SH-SY5Y (cell line): Measurements from ENCODE around the gene HS6ST2.

Experiments
- GATA2 ChIP-seq: IDR thresholded peaks from 2 replicates; pipeline ENCODE4 v1.6.1; 2011; ENCODE audit warnings: mild to moderate bottlenecking, low read depth, low read length
- GATA3 ChIP-seq: IDR thresholded peaks from 2 replicates; pipeline ENCODE4 v1.6.1; 2011; ENCODE audit warnings: low read depth, mild to moderate bottlenecking, low read length, moderate library complexity

Gene HS6ST2

GRCh38 chrX:132842460-132843238, 115.8 kb downstream of the HS6ST2 start:
- TF ChIP-seq GATA3: no peak
- TF ChIP-seq GATA2: no peak

- no peak for TF ChIP-seq GATA2
Observed at GRCh38 chrX:132837967-132838366, 120.5 kb downstream of the HS6ST2 start.

- TF ChIP-seq GATA2 (no peak), GATA3 (no peak)
Observed at GRCh38 chrX:132837126-132837525, 121.3 kb downstream of the HS6ST2 start.

- TF ChIP-seq GATA2: no peak
- TF ChIP-seq GATA3: no peak
Observed at GRCh38 chrX:132836471-132836870, 122.0 kb downstream of the HS6ST2 start.

GRCh38 chrX:132834741-132835140, 123.7 kb downstream of the HS6ST2 start:
- TF ChIP-seq GATA3: no peak
- no peak for TF ChIP-seq GATA2

GRCh38 chrX:132834109-132834508, 124.3 kb downstream of the HS6ST2 start:
- TF ChIP-seq GATA2 (no peak), GATA3 (no peak)

- 0 out of 2 replicates have a peak, but pooled peaks have one; percentile 38 for TF ChIP-seq GATA3
- peak; percentile 66 for TF ChIP-seq GATA2
Observed at GRCh38 chrX:132833373-132833772, 125.1 kb downstream of the HS6ST2 start.

- TF ChIP-seq GATA2 (no peak), GATA3 (no peak)
Observed at GRCh38 chrX:132831336-132831973, 127.0 kb downstream of the HS6ST2 start.

GRCh38 chrX:132822634-132823012, 135.8 kb downstream of the HS6ST2 start:
- TF ChIP-seq GATA2: no peak
- no peak for TF ChIP-seq GATA3

GRCh38 chrX:132821974-132822633, 136.3 kb downstream of the HS6ST2 start:
- TF ChIP-seq GATA2 (no peak), GATA3 (no peak)

- no peak for TF ChIP-seq GATA3
Observed at GRCh38 chrX:132820675-132821074, 137.8 kb downstream of the HS6ST2 start.

GRCh38 chrX:132819711-132820264, 138.6 kb downstream of the HS6ST2 start:
- no peak for TF ChIP-seq GATA3
- TF ChIP-seq GATA2: no peak

GRCh38 chrX:132818638-132819037, 139.8 kb downstream of the HS6ST2 start:
- TF ChIP-seq GATA2 (no peak), GATA3 (no peak)

GRCh38 chrX:132815643-132816042, 142.8 kb downstream of the HS6ST2 start:
- no peak for TF ChIP-seq GATA3
- TF ChIP-seq GATA2: no peak
